GM12878 (cell line): Measurements from ENCODE around the gene CHN2.

Experiments
- MYC ChIP-seq: IDR thresholded peaks from 2 replicates; pipeline ENCODE4 v1.6.1; 2011; ENCODE audit warnings: mild to moderate bottlenecking, low read length, moderate library complexity, inconsistent platforms; ENCODE audit not compliant: insufficient read depth, insufficient replicate concordance, insufficient read length, severe bottlenecking
- SMC3 ChIP-seq: IDR thresholded peaks from 2 replicates; pipeline ENCODE4 v1.6.1; 2011; ENCODE audit warnings: low read length, improper control_type of control experiment, borderline replicate concordance
- TF ChIP-seq, protein P1 (sequence below), 3 experiments: IDR thresholded peaks in 2 of 3; conservative IDR thresholded peaks in 1 of 3; 2 replicates each; pipeline ENCODE4 v1.5.1; 2011; ENCODE audit warnings: low read depth in 3 of 3, low read length in 3 of 3, mild to moderate bottlenecking in 3 of 3, control low read depth in 2 of 3, moderate library complexity in 2 of 3, inconsistent platforms in 1 of 3, mixed read lengths in 1 of 3; ENCODE audit not compliant: control insufficient read depth in 2 of 3, insufficient read depth in 1 of 3; ENCODE audit errors: extremely low read depth in 1 of 3

DNA sequence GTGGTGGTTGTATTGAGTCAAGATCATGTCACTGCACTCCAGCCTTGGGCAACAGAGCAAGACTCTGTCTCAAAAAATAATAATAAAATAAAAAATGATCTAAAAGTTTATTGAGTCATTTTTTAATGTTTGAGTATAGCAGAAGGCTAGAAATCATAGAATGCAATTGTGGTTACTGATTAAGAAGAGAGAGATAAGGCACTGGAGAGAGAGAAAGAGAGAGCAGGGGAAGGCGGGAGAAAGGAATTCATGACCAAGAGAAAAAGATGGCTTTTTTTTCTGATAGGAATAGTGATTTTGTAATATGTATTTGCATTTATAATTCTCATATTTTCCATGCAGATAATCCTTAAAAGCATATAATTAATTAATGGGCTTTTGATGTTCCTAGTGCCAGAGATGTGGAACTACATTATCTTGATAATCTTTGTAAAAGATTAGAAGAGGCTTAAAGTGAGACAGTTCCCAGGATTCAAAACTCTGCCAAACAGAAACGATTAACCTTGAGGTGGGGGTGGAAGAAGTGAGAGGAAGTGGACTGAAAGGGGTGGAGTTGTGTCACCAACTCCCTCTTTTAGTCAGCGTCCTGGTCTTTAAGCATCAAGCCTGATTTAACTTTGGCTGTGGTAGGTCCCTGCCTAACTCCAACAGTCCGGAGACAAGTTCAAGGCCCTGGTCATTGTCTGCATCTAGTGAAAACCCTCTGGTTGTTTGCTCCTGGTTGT lies 76.2 kb downstream of the CHN2 start:
- TF ChIP-seq, protein P1, sequence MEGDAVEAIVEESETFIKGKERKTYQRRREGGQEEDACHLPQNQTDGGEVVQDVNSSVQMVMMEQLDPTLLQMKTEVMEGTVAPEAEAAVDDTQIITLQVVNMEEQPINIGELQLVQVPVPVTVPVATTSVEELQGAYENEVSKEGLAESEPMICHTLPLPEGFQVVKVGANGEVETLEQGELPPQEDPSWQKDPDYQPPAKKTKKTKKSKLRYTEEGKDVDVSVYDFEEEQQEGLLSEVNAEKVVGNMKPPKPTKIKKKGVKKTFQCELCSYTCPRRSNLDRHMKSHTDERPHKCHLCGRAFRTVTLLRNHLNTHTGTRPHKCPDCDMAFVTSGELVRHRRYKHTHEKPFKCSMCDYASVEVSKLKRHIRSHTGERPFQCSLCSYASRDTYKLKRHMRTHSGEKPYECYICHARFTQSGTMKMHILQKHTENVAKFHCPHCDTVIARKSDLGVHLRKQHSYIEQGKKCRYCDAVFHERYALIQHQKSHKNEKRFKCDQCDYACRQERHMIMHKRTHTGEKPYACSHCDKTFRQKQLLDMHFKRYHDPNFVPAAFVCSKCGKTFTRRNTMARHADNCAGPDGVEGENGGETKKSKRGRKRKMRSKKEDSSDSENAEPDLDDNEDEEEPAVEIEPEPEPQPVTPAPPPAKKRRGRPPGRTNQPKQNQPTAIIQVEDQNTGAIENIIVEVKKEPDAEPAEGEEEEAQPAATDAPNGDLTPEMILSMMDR (IDR thresholded peaks at IDR 0.05 in 2 of 3, conservative IDR thresholded peaks at IDR 0.05 in 1 of 3; ENCODE audit: control insufficient read depth in 2 of 3, extremely low read depth in 1 of 3, insufficient read depth in 1 of 3, low read depth in 3 of 3, low read length in 3 of 3), result no peak
- no peak for TF ChIP-seq SMC3
- TF ChIP-seq MYC, result no peak
